IPS-NIHi11 (cell line): Measurements from ENCODE around the gene DUSP28.
"Not testable (repeated sequence)": the region's sequence is repeated elsewhere in the genome, so short reads cannot be mapped to it uniquely, and the experiment has no call there.

Source experiments
- DNase-seq: peaks from one replicate; pipeline ENCODE4 v3.0.0; 2012; ENCODE audit warnings: mixed read lengths, low spot score

The DUSP28 gene

GRCh38 chr2:240527153-240527750 is 32.9 kb upstream of the DUSP28 start:
- no peak for DNase-seq

GRCh38 chr2:240528406-240529040 is 31.6 kb upstream of the DUSP28 start:
- DNase-seq = no peak

GRCh38 chr2:240529344-240529999 is 30.7 kb upstream of the DUSP28 start:
- DNase-seq = no peak

GRCh38 chr2:240530181-240530580 is 30.0 kb upstream of the DUSP28 start:
- DNase-seq = no peak

GRCh38 chr2:240531038-240531437 is 29.1 kb upstream of the DUSP28 start:
- no peak for DNase-seq

- DNase-seq = no peak
These were observed 28.0 kb upstream of the DUSP28 start for GRCh38 chr2:240532031-240532775.

- no peak for DNase-seq
These were observed 22.0 kb upstream of the DUSP28 start for GRCh38 chr2:240538031-240538780.

- DNase-seq = not testable (repeated sequence)
These were observed 21.1 kb upstream of the DUSP28 start for GRCh38 chr2:240539101-240539500.

GRCh38 chr2:240539906-240540305 is 20.3 kb upstream of the DUSP28 start:
- no peak for DNase-seq

GRCh38 chr2:240551288-240551687 is 8.9 kb upstream of the DUSP28 start:
- no peak for DNase-seq

- DNase-seq = no peak
These were observed 8.3 kb upstream of the DUSP28 start for GRCh38 chr2:240551811-240552210.

- no peak for DNase-seq
These were observed 6.1 kb upstream of the DUSP28 start for GRCh38 chr2:240553956-240554480.

GRCh38 chr2:240554767-240555493 is 5.2 kb upstream of the DUSP28 start:
- DNase-seq = no peak

- no peak for DNase-seq
These were observed 4.5 kb upstream of the DUSP28 start for GRCh38 chr2:240555541-240556250.

GRCh38 chr2:240556553-240557100 is 3.5 kb upstream of the DUSP28 start:
- peak; percentile 77 for DNase-seq

GRCh38 chr2:240557101-240557751 is 2.9 kb upstream of the DUSP28 start:
- DNase-seq = no peak

- DNase-seq = peak; percentile 97
These were observed 2.3 kb upstream of the DUSP28 start, which contains the start of gene ANKMY1 for GRCh38 chr2:240557808-240558207. ANKMY1 (minus strand) TSS chr2:240557988; CDS start chr2:240557335, 653 bp downstream.

GRCh38 chr2:240558236-240558761 is 1.9 kb upstream of the DUSP28 start:
- DNase-seq = no peak

- DNase-seq = no peak
These were observed 871 bp upstream of the DUSP28 start for GRCh38 chr2:240559286-240559685.
